SU-DHL-6 (cell line): Measurements from ENCODE around the gene TBX5.

Experiments
- H2AFZ ChIP-seq: fragments of 200-600 bp; sonication (generic); 2 replicates; pipeline ENCODE4 v1.6.1; 2014; ENCODE audit warnings: low read depth, mild to moderate bottlenecking, moderate library complexity, mixed read lengths, antibody characterized with exemption, low read length; ENCODE audit not compliant: severe bottlenecking
- H3F3A ChIP-seq: fragments of 200-600 bp; shearing (Covaris generic); 2 replicates; pipeline ENCODE4 v1.6.0; 2016; ENCODE audit warnings: antibody characterized with exemption, mild to moderate bottlenecking; ENCODE audit not compliant: insufficient read depth
- H3K27ac ChIP-seq: fragments of 200-600 bp; sonication (generic); 2 replicates; pipeline ENCODE4 v1.5.1; 2016; ENCODE audit warnings: low read depth, mild to moderate bottlenecking, low read length, moderate library complexity, mixed read lengths
- H3K27me3 ChIP-seq: fragments of 200-600 bp; sonication (generic), shearing (Covaris generic); 2 replicates; pipeline ENCODE4 v1.6.0; 2014; ENCODE audit warnings: mild to moderate bottlenecking, low read length
- H3K36me3 ChIP-seq: fragments of 200-600 bp; sonication (generic); 2 replicates; pipeline ENCODE4 v1.6.1; 2014; ENCODE audit warnings: mild to moderate bottlenecking, low read length, mixed read lengths
- H3K4me2 ChIP-seq: fragments of 300-600, 200-600 bp; shearing (Covaris generic), sonication (generic); 2 replicates; pipeline ENCODE4 v1.6.0; 2014; ENCODE audit warnings: low read length, low read depth, mild to moderate bottlenecking; ENCODE audit not compliant: poor library complexity, severe bottlenecking
- H3K4me3 ChIP-seq: fragments of 200-600 bp; sonication (generic); 2 replicates; pipeline ENCODE4 v1.5.1; 2014; ENCODE audit warnings: antibody characterized with exemption, low read length, mild to moderate bottlenecking, mixed read lengths; ENCODE audit not compliant: insufficient read depth, poor library complexity, severe bottlenecking
- H3K79me2 ChIP-seq: fragments of 200-600 bp; sonication (generic); 2 replicates; pipeline ENCODE4 v1.6.1; 2014; ENCODE audit warnings: mild to moderate bottlenecking, low read length, moderate library complexity; ENCODE audit not compliant: insufficient read depth
- H3K9ac ChIP-seq: fragments of 200-600 bp; sonication (generic); 2 replicates; pipeline ENCODE4 v1.7.0; 2014; ENCODE audit warnings: mild to moderate bottlenecking, low read length
- H3K9me2 ChIP-seq: fragments of 200-600 bp; sonication (generic); replicated peaks from 2 replicates; pipeline ENCODE4 v1.6.1; 2014; ENCODE audit warnings: low read length; ENCODE audit not compliant: insufficient read depth
- H3K9me3 ChIP-seq: fragments of 200-600 bp; sonication (generic); 2 replicates; pipeline ENCODE4 v1.6.1; 2014; ENCODE audit warnings: low read length, mixed read lengths; ENCODE audit not compliant: insufficient read depth
- H4K20me1 ChIP-seq: fragments of 200-600 bp; sonication (generic); 2 replicates; pipeline ENCODE4 v1.6.1; 2014; ENCODE audit warnings: low read depth, mild to moderate bottlenecking, antibody characterized with exemption, low read length, moderate library complexity, mixed read lengths
- EZH2phosphoT487 ChIP-seq: fragments of 200-600 bp; sonication (generic), shearing (Covaris generic); conservative IDR thresholded peaks from 2 replicates; pipeline ENCODE4 v1.6.1; 2018; ENCODE audit warnings: mild to moderate bottlenecking, antibody characterized with exemption, low read length, moderate library complexity, mixed read lengths
- TF ChIP-seq, protein P1 (sequence below): fragments of 200-600 bp; sonication (generic); IDR thresholded peaks from one replicate; pipeline ENCODE4 v1.5.1; 2017; ENCODE audit warnings: antibody characterized with exemption, mild to moderate bottlenecking, low read length, moderate library complexity; ENCODE audit not compliant: insufficient read depth, poor library complexity, severe bottlenecking

The TBX5 gene

DNA sequence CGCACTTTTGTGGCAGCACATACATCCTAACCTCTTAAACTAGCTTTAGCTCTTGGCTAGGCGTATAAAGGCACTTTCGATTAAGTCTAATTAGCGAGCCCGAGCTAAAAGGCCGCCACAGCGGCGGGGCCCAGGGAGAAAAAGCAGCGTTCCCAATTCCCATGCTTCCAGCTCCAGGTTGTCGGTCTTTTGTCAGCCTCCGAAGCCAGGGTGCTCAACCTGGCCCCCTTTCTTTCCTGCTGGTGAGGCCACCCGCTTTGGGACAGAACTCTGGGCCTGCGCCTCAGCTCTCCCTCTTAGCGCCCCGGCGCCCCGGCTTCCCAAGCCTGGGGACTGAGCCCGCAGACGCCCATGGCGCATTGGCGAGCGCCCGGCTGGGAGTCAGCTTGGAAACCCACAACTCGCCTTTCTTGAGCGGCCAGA is 33.3 kb upstream of the TBX5 start:
- Histone ChIP-seq H3K4me2 (no peak overlapping the region), H3K36me3 (no peaks in the 10 kb centered on the region)
- TF ChIP-seq, protein P1, sequence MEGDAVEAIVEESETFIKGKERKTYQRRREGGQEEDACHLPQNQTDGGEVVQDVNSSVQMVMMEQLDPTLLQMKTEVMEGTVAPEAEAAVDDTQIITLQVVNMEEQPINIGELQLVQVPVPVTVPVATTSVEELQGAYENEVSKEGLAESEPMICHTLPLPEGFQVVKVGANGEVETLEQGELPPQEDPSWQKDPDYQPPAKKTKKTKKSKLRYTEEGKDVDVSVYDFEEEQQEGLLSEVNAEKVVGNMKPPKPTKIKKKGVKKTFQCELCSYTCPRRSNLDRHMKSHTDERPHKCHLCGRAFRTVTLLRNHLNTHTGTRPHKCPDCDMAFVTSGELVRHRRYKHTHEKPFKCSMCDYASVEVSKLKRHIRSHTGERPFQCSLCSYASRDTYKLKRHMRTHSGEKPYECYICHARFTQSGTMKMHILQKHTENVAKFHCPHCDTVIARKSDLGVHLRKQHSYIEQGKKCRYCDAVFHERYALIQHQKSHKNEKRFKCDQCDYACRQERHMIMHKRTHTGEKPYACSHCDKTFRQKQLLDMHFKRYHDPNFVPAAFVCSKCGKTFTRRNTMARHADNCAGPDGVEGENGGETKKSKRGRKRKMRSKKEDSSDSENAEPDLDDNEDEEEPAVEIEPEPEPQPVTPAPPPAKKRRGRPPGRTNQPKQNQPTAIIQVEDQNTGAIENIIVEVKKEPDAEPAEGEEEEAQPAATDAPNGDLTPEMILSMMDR: no peak
- TF ChIP-seq EZH2phosphoT487: no peak

DNA sequence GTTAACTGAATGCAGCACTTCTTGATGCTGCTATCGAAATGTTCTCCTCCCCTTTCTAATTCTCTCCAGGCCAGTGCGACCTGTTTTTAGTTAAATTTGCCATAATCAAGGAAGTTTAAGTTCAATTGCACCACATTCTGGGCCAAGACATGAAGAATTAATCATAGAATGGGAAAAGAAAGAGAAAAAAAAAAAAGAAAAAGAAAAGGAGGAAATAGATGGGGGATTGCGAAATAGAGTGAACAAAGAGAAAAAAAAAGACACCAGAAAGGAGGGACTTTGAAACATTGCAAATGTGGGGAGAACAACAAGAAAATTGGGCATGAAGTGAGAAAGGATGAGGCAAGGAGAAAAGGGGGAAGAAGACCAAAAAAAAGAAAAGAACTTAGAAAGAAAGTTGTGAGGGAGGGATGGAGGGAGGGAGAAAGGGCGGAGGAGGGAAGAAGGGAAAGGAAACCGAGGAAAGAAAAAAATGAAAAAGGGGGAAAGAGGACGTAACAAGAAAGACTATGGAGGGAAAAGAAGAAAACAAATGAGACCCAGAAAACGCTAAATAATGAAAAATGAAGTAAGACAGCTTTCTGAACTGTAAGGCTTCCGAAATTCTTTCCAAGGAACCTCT is 32.8 kb upstream of the TBX5 start:
- Histone ChIP-seq H3K27me3 (no peaks in the 10 kb centered on the region), H3K36me3 (no peaks in the 10 kb centered on the region), H3K27ac (no peak overlapping the region), H3K9me2 (no peaks in the 10 kb centered on the region), H3K4me3 (no peak overlapping the region), H3F3A (no peaks in the 10 kb centered on the region), H4K20me1 (no peaks in the 10 kb centered on the region), H3K9me3 (no peaks in the 10 kb centered on the region), H3K4me2 (no peak overlapping the region), H2AFZ (no peak overlapping the region), H3K9ac (no peak overlapping the region), H3K79me2 (no peaks in the 10 kb centered on the region)
- TF ChIP-seq EZH2phosphoT487: no peak
- TF ChIP-seq, protein P1: no peak

More for the DNA sequence above, 33.3 kb upstream of the TBX5 start:
- Histone ChIP-seq H3K4me3 (no peak overlapping the region), H3K9me2 (no peaks in the 10 kb centered on the region), H3K9me3 (no peaks in the 10 kb centered on the region), H3K27me3 (no peaks in the 10 kb centered on the region), H3K9ac (no peak overlapping the region), H2AFZ (no peak overlapping the region), H3K79me2 (no peaks in the 10 kb centered on the region), H3K27ac (no peak overlapping the region), H4K20me1 (no peaks in the 10 kb centered on the region), H3F3A (no peaks in the 10 kb centered on the region)

GRCh38 chr12:114434341-114434740 is 28.4 kb upstream of the TBX5 start:
- Histone ChIP-seq H2AFZ (no peak overlapping the region), H3F3A (no peaks in the 10 kb centered on the region), H3K9me2 (no peaks in the 10 kb centered on the region), H3K4me2 (no peak overlapping the region), H3K27ac (no peak overlapping the region), H3K9ac (no peak overlapping the region), H3K4me3 (no peak overlapping the region), H3K36me3 (no peaks in the 10 kb centered on the region), H3K9me3 (no peaks in the 10 kb centered on the region), H3K79me2 (no peaks in the 10 kb centered on the region), H4K20me1 (no peaks in the 10 kb centered on the region), H3K27me3 (no peaks in the 10 kb centered on the region)
- TF ChIP-seq, protein P1: no peak
- TF ChIP-seq EZH2phosphoT487: no peak
